HEK293 (cell line): ENCODE results near the gene LSM2.

Source experiments
- BCL11B ChIP-seq: fragments of 450-650 bp; formaldehyde crosslinking; IDR thresholded peaks from 2 replicates; pipeline ENCODE4 v1.5.1; 2016; ENCODE audit warnings: low read depth, missing biosample characterization, missing genetic modification characterization
- GFI1B ChIP-seq: fragments of 450-650 bp; formaldehyde crosslinking; IDR thresholded peaks from 2 replicates; pipeline ENCODE4 v1.5.1; 2016; ENCODE audit warnings: missing biosample characterization, missing genetic modification characterization
- HOXA7 ChIP-seq: sonication (generic); formaldehyde crosslinking; IDR thresholded peaks from 2 replicates; pipeline ENCODE4 v1.8.1; 2022; ENCODE audit warnings: missing genetic modification reagents, borderline replicate concordance
- IKZF3 ChIP-seq: fragments of 450-650 bp; IDR thresholded peaks from 2 replicates; pipeline ENCODE4 v1.5.0; 2018; ENCODE audit warnings: missing biosample characterization, mild to moderate bottlenecking, missing genetic modification characterization, moderate library complexity
- REST ChIP-seq: fragments of 450-650 bp; formaldehyde crosslinking; IDR thresholded peaks from 2 replicates; pipeline ENCODE4 v1.5.1; 2016; ENCODE audit warnings: missing biosample characterization, missing genetic modification characterization
- SP7 ChIP-seq: fragments of 450-650 bp; formaldehyde crosslinking; IDR thresholded peaks from 2 replicates; pipeline ENCODE4 v1.5.1; 2016; ENCODE audit warnings: missing biosample characterization, missing genetic modification characterization
- WT1 ChIP-seq: fragments of 450-650 bp; formaldehyde crosslinking; IDR thresholded peaks from 2 replicates; pipeline ENCODE4 v1.5.1; 2016; ENCODE audit warnings: missing biosample characterization, missing genetic modification characterization
- ZFHX2 ChIP-seq: fragments of 450-650 bp; formaldehyde crosslinking; conservative IDR thresholded peaks from 2 replicates; pipeline ENCODE4 v1.5.1; 2016; ENCODE audit warnings: missing biosample characterization, missing genetic modification characterization
- ZNF114 ChIP-seq: fragments of 450-650 bp; formaldehyde crosslinking; IDR thresholded peaks from 2 replicates; pipeline ENCODE4 v1.5.0; 2017; ENCODE audit warnings: missing biosample characterization, missing genetic modification characterization
- ZNF16 ChIP-seq: fragments of 450-650 bp; formaldehyde crosslinking; IDR thresholded peaks from 2 replicates; pipeline ENCODE4 v1.5.1; 2016; ENCODE audit warnings: low read depth, missing biosample characterization, missing genetic modification characterization
- ZNF169 ChIP-seq: fragments of 450-650 bp; formaldehyde crosslinking; IDR thresholded peaks from 2 replicates; pipeline ENCODE4 v1.5.1; 2016; ENCODE audit warnings: missing biosample characterization, missing genetic modification characterization
- ZNF19 ChIP-seq: fragments of 450-650 bp; formaldehyde crosslinking; IDR thresholded peaks from 2 replicates; pipeline ENCODE4; 2016; ENCODE audit warnings: missing biosample characterization, missing genetic modification characterization, low read depth
- ZNF221 ChIP-seq: fragments of 450-650 bp; formaldehyde crosslinking; IDR thresholded peaks from 2 replicates; pipeline ENCODE4 v1.5.1; 2017; ENCODE audit warnings: missing biosample characterization, missing genetic modification characterization, borderline replicate concordance
- ZNF223 ChIP-seq: fragments of 450-650 bp; formaldehyde crosslinking; IDR thresholded peaks from 2 replicates; pipeline ENCODE4 v1.5.1; 2016; ENCODE audit warnings: missing biosample characterization, missing genetic modification characterization
- ZNF280C ChIP-seq: fragments of 450-650 bp; formaldehyde crosslinking; IDR thresholded peaks from 2 replicates; pipeline ENCODE4 v1.5.1; 2016; ENCODE audit warnings: missing biosample characterization, missing genetic modification characterization
- ZNF302 ChIP-seq: fragments of 450-650 bp; formaldehyde crosslinking; IDR thresholded peaks from 2 replicates; pipeline ENCODE4 v1.5.1; 2016; ENCODE audit warnings: missing biosample characterization, missing genetic modification characterization, low read depth
- ZNF391 ChIP-seq: fragments of 450-650 bp; formaldehyde crosslinking; IDR thresholded peaks from 2 replicates; pipeline ENCODE4 v1.5.1; 2016; ENCODE audit warnings: low read depth, missing biosample characterization, missing genetic modification characterization, borderline replicate concordance
- ZNF558 ChIP-seq: fragments of 450-650 bp; formaldehyde crosslinking; IDR thresholded peaks from 2 replicates; pipeline ENCODE4 v1.5.1; 2016; ENCODE audit warnings: missing biosample characterization, missing genetic modification characterization
- ZNF596 ChIP-seq: fragments of 450-650 bp; IDR thresholded peaks from 2 replicates; pipeline ENCODE4 v1.5.0; 2018; ENCODE audit warnings: missing biosample characterization, mild to moderate bottlenecking, missing genetic modification characterization, moderate library complexity
- ZNF629 ChIP-seq: fragments of 450-650 bp; formaldehyde crosslinking; IDR thresholded peaks from 2 replicates; pipeline ENCODE4 v1.5.1; 2017; ENCODE audit warnings: missing biosample characterization, missing genetic modification characterization
- ZNF701 ChIP-seq: fragments of 450-650 bp; formaldehyde crosslinking; IDR thresholded peaks from 2 replicates; pipeline ENCODE4 v1.5.1; 2016; ENCODE audit warnings: missing biosample characterization, missing genetic modification characterization
- ZNF707 ChIP-seq: fragments of 450-650 bp; formaldehyde crosslinking; IDR thresholded peaks from 2 replicates; pipeline ENCODE4 v1.5.1; 2016; ENCODE audit warnings: missing biosample characterization, missing genetic modification characterization
- TF ChIP-seq, protein P1 (sequence below): fragments of 450-650 bp; formaldehyde crosslinking; IDR thresholded peaks from 2 replicates; pipeline ENCODE4 v1.5.1; 2017; ENCODE audit warnings: missing biosample characterization, missing genetic modification characterization
- TF ChIP-seq, protein P2 (sequence below): fragments of 450-650 bp; formaldehyde crosslinking; IDR thresholded peaks from 2 replicates; pipeline ENCODE4 v1.5.1; 2017; ENCODE audit warnings: missing biosample characterization, missing genetic modification characterization
- TF ChIP-seq, protein P3 (sequence below): fragments of 450-650 bp; formaldehyde crosslinking; conservative IDR thresholded peaks from 2 replicates; pipeline ENCODE4 v1.5.1; 2016; ENCODE audit warnings: low read depth, missing biosample characterization, missing genetic modification characterization
- TF ChIP-seq, protein P4 (sequence below): fragments of 450-650 bp; IDR thresholded peaks from 2 replicates; pipeline ENCODE4 v1.5.1; 2018; ENCODE audit warnings: missing biosample characterization, mild to moderate bottlenecking, missing genetic modification characterization

The LSM2 gene

GRCh38 chr6:31829633-31830283, 23.0 kb upstream of the LSM2 start (continued):
- TF ChIP-seq ZNF16 (tag by site-specific recombination) (no peak), BCL11B (peak; percentile 94), ZNF302 (tag by site-specific recombination) (no peak), SP7 (tag by site-specific recombination) (peak; percentile 68; the same call in 1 of the 2 replicates), IKZF3 (tag by site-specific recombination) (no peak), ZNF391 (tag by site-specific recombination) (no peak), ZNF169 (tag by site-specific recombination) (no peak), ZNF114 (no peak), ZNF221 (tag by site-specific recombination) (no peak), ZNF280C (tag by site-specific recombination) (no peak), ZNF707 (tag by site-specific recombination) (no peak), ZNF223 (tag by site-specific recombination) (no peak), ZNF596 (tag by site-specific recombination) (no peak), ZNF19 (no peak), ZNF701 (tag by site-specific recombination) (no peak), WT1 (peak; percentile 67; the same call in 1 of the 2 replicates), ZNF629 (tag by site-specific recombination) (peak; percentile 48), HOXA7 (CRISPR knock-in tag) (no peak), ZFHX2 (no peak), ZNF558 (tag by site-specific recombination) (no peak), REST (tag by site-specific recombination) (no peak), GFI1B (tag by site-specific recombination) (no peak)
- TF ChIP-seq, protein P1, sequence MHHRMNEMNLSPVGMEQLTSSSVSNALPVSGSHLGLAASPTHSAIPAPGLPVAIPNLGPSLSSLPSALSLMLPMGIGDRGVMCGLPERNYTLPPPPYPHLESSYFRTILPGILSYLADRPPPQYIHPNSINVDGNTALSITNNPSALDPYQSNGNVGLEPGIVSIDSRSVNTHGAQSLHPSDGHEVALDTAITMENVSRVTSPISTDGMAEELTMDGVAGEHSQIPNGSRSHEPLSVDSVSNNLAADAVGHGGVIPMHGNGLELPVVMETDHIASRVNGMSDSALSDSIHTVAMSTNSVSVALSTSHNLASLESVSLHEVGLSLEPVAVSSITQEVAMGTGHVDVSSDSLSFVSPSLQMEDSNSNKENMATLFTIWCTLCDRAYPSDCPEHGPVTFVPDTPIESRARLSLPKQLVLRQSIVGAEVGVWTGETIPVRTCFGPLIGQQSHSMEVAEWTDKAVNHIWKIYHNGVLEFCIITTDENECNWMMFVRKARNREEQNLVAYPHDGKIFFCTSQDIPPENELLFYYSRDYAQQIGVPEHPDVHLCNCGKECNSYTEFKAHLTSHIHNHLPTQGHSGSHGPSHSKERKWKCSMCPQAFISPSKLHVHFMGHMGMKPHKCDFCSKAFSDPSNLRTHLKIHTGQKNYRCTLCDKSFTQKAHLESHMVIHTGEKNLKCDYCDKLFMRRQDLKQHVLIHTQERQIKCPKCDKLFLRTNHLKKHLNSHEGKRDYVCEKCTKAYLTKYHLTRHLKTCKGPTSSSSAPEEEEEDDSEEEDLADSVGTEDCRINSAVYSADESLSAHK (tag by site-specific recombination) = no peak
- TF ChIP-seq, protein P2, sequence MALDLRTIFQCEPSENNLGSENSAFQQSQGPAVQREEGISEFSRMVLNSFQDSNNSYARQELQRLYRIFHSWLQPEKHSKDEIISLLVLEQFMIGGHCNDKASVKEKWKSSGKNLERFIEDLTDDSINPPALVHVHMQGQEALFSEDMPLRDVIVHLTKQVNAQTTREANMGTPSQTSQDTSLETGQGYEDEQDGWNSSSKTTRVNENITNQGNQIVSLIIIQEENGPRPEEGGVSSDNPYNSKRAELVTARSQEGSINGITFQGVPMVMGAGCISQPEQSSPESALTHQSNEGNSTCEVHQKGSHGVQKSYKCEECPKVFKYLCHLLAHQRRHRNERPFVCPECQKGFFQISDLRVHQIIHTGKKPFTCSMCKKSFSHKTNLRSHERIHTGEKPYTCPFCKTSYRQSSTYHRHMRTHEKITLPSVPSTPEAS = no peak
- TF ChIP-seq, protein P3, sequence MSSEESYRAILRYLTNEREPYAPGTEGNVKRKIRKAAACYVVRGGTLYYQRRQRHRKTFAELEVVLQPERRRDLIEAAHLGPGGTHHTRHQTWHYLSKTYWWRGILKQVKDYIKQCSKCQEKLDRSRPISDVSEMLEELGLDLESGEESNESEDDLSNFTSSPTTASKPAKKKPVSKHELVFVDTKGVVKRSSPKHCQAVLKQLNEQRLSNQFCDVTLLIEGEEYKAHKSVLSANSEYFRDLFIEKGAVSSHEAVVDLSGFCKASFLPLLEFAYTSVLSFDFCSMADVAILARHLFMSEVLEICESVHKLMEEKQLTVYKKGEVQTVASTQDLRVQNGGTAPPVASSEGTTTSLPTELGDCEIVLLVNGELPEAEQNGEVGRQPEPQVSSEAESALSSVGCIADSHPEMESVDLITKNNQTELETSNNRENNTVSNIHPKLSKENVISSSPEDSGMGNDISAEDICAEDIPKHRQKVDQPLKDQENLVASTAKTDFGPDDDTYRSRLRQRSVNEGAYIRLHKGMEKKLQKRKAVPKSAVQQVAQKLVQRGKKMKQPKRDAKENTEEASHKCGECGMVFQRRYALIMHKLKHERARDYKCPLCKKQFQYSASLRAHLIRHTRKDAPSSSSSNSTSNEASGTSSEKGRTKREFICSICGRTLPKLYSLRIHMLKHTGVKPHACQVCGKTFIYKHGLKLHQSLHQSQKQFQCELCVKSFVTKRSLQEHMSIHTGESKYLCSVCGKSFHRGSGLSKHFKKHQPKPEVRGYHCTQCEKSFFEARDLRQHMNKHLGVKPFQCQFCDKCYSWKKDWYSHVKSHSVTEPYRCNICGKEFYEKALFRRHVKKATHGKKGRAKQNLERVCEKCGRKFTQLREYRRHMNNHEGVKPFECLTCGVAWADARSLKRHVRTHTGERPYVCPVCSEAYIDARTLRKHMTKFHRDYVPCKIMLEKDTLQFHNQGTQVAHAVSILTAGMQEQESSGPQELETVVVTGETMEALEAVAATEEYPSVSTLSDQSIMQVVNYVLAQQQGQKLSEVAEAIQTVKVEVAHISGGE = 0 out of 2 replicates have a peak, but pooled peaks have one; percentile 6
- TF ChIP-seq, protein P4, sequence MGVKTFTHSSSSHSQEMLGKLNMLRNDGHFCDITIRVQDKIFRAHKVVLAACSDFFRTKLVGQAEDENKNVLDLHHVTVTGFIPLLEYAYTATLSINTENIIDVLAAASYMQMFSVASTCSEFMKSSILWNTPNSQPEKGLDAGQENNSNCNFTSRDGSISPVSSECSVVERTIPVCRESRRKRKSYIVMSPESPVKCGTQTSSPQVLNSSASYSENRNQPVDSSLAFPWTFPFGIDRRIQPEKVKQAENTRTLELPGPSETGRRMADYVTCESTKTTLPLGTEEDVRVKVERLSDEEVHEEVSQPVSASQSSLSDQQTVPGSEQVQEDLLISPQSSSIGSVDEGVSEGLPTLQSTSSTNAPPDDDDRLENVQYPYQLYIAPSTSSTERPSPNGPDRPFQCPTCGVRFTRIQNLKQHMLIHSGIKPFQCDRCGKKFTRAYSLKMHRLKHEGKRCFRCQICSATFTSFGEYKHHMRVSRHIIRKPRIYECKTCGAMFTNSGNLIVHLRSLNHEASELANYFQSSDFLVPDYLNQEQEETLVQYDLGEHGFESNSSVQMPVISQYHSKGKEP = no peak
